Stimulated activated memory B cell treated with anti-CD40 and anti-IgM and Interleukin-4, amounts not matched to agents 10 μg/mL and 1 μg/mL and 100 μg/mL, for 72 hours (primary cell): ENCODE results near the gene MZB1.
A peak's percentile ranks its signal among the peaks of the same experiment; 100 is the strongest.
"Not testable (repeated sequence)": the region's sequence is repeated elsewhere in the genome, so short reads cannot be mapped to it uniquely, and the experiment has no call there.

Experiments used
- ATAC-seq: fragments of 150-1000 bp; cut with Tn5 transposase; 2 replicates; pipeline ENCODE4 v1.10.0; 2021
- H3K27ac Mint-ChIP-seq: one replicate; pipeline ENCODE4 v1.8.0; 2022; ENCODE audit warnings: mild to moderate bottlenecking, mixed read lengths
- H3K27me3 Mint-ChIP-seq: one replicate; pipeline ENCODE4 v1.8.0; 2022; ENCODE audit warnings: mixed read lengths
- H3K36me3 Mint-ChIP-seq: one replicate; pipeline ENCODE4 v1.8.0; 2022; ENCODE audit warnings: mixed read lengths
- H3K4me1 Mint-ChIP-seq: one replicate; pipeline ENCODE4 v1.8.0; 2022; ENCODE audit warnings: mixed read lengths
- H3K4me3 Mint-ChIP-seq: one replicate; pipeline ENCODE4 v1.8.0; 2022; ENCODE audit warnings: mild to moderate bottlenecking, moderate library complexity, mixed read lengths
- H3K9me3 Mint-ChIP-seq: one replicate; pipeline ENCODE4 v1.8.0; 2022; ENCODE audit warnings: mixed read lengths

MZB1 gene

DNA sequence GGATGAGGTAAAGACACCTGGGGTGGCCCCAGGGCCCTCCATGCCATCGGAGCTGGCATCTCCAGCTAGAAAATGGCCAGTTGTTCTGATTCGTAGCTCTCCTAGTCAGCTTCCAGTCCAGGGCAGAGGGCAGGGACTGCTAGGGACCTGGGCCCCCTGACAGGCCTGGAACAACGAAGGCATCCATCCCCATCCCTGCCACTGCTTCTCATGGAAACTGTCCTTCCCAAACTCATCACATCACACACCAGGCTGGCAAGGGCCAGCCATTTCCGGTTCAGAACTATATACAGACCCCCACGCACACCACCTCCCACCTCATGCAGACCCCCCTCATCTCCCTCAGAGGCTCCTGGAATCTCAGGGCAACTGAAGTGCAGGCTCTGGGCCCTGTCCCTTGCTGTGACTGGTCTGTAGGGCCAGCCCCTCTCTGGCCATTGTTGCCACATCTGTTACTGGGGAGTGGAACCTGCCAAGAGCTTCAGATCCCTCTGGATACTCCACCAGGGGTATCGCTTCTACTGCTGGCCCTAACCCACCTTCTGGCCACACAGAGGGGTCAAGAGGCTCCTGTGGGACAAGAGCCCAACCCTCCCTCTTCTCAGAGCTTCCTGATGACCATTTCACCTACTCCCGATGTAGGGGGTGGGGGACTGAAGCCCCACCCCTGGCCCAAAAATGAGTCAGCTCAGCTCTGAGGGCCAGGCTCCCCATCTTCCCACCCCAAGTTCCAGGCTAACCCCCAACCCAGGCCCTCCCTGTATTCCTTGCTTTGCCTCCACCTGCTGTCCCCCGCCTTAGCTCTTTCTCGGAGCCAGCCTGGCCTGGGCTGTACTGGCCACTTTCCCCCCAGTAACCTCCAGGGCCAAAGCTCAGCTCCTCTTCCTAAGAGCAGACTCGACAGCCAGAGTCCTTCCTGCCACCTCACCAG, 1.2 kb upstream of the MZB1 start:
- peak overlapping the region; percentile 97 for H3K4me3 Mint-ChIP-seq
- H3K4me1 Mint-ChIP-seq: peaks cover 84% of the 10 kb centered on the region
- no peaks in the 10 kb centered on the region for H3K36me3 Mint-ChIP-seq

DNA sequence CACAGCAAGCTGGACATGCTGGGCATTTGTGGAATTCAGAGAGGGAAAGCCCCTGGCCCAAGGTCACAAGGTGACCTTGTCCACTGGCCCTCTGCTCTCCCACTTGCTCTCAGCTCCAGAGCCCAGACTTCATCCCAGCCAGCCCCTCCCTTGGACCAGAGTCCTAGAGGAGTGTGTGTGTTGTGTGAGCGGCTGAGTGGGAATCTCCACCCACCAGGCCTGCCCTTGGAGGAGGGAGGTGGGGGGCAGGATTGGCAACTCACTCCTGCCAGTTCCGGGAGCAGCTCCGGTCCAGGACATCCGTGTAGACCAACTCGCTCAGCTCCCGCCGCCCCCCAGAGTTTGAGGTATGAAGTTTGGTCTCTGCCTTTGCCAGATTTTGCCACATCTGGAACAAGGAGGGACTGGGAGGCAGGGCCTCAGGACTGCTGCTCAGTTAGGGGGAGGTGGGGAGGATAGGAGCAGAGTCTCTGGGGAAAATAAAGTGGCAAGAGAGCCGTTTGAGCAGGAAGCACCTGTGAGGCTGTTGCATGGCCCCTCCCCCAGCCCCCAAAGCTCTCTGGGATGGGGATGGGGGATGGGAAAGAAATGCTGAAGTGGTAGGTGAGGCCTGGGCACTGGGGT, 1.4 kb downstream of the MZB1 start:
- H3K9me3 Mint-ChIP-seq: no peaks in the 10 kb centered on the region
- H3K27me3 Mint-ChIP-seq: no peaks in the 10 kb centered on the region
- no peaks in the 10 kb centered on the region for H3K36me3 Mint-ChIP-seq
- H3K4me3 Mint-ChIP-seq: peak overlapping the region; percentile 89
- H3K4me1 Mint-ChIP-seq: peaks cover 96% of the 10 kb centered on the region
- peak overlapping the region; percentile 98 for H3K27ac Mint-ChIP-seq
- ATAC-seq: peak; percentile 9

More for the DNA sequence above, 1.2 kb upstream of the MZB1 start:
- ATAC-seq: no peak
- Mint-ChIP-seq H3K9me3 (no peaks in the 10 kb centered on the region), H3K27ac (peak overlapping the region; percentile 98), H3K27me3 (no peaks in the 10 kb centered on the region)

DNA sequence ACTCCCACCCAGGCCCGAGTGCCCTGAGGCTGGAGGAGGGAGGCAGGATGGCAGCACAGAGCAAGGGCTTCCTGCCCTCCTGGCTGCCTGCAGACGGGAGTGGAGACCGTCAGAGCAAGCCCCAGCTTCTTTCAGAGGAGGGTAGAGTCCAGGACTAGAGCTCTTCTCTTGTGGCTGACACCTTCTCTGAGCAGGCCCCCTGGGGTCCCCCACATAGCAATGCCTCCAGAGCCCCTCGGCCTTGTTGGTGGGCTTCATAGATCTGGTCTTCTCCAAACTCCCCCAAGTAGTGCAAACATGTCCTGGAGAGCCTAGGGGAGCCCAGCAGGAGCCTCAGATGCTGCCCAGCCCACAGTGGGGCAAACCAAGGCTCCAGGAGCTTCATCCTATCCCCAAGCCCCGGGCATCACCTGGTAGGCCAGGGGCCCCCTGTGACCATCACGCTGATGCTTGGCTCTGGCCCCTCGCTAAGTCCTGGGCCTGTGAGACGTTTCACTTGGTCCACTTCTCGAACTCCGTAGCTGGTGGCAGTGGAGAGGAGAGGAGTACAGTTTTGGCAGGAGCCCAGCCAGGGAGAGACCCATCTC, 2.0 kb downstream of the MZB1 start:
- Mint-ChIP-seq H3K9me3 (no peaks in the 10 kb centered on the region), H3K4me1 (peaks cover 93% of the 10 kb centered on the region), H3K27ac (peak overlapping the region; percentile 98), H3K4me3 (peak overlapping the region; percentile 89), H3K27me3 (no peaks in the 10 kb centered on the region), H3K36me3 (no peaks in the 10 kb centered on the region)
- ATAC-seq: no peak

DNA sequence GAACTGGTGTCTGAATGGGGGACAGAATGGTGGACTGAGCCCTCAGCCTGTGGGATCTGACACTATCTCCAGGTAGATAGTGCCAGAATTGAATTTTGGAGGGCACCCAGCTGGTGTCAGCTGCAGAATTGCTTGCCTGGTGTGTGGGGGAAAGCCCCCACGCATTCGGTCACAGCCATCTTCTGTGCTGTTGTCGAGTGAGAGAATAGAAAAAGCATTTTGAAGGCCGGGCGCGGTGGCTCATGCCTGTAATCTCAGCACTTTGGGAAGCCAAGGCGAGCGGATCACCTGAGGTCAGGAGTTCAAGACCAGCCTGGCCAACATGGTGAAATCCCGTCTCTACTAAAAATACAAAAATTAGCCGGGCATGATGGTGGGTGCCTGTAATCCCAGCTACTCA, 2.8 kb downstream of the MZB1 start:
- H3K36me3 Mint-ChIP-seq, H3K4me3 Mint-ChIP-seq, ATAC-seq, H3K9me3 Mint-ChIP-seq, H3K27me3 Mint-ChIP-seq: not testable (repeated sequence)
- Mint-ChIP-seq H3K27ac (peak overlapping the region; percentile 98), H3K4me1 (peaks cover 96% of the 10 kb centered on the region)

DNA sequence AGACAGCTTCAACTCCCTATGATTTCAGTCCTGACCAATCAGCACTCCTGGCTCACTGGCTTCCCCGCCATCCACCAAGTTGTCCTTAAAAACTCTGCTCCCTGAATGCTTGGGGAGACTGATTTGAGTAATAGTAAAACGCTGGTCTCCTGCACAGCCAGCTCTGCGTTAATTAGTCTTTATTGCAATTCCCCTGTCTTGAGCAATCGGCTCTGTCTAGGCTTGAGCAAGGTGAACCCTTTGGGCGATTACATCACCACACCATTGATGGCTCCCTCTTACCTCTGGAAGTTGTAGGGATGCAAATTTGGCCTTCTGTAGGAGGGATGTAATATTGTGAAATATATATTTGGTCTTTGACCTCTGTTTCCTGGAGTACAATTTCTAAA, 3.7 kb downstream of the MZB1 start:
- Mint-ChIP-seq H3K27me3 (no peaks in the 10 kb centered on the region), H3K4me1 (peaks cover 89% of the 10 kb centered on the region), H3K36me3 (no peaks in the 10 kb centered on the region), H3K27ac (peak overlapping the region; percentile 78), H3K9me3 (no peaks in the 10 kb centered on the region), H3K4me3 (no peak overlapping the region)
- ATAC-seq: no peak

DNA sequence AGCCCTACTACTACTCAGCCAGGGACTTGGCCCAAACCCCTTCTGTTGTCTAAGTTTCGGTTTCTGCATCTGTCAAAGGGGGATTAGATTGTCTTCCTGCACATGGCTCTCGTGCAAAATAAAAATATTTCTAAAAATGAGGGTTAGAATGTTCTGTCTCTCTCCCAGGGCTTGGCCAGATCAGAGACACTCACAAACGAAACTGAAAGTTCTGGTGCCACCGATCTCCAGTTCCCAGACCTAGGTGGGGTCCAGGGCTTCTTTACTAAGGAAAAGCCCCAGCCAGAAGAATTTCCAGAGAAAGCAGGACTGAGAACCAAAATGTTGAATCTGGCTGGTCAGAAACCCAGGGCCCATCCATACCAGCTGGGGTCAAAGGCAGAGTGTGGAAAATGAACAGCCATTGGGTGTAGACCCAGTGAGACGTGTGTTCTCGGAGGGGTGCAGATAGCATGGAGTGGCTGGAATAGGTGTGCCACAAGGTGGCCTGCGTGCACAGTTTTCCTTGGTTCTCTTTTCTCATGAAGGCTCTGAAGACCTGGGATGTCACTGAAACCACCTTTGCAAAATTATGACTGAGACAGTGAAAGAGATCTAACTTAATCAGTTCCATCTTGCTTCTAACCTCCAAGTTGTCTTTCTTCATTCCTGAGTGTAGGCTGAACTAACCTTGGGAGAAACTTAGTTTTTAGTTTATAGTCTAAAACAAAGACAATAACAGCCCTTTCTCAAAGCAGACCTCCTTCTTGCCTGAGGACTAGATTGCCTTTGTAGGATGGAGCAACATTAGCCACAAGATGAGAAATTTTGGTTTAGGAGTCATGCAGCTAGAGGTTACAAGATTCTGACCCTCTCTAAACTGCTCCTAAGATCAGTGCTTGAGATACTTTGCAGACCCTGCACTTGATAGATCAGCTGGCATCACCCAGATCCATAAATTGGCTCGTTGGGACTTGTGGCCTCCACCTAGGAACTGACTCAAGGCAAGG, 4.4 kb downstream of the MZB1 start:
- no peak for ATAC-seq
- Mint-ChIP-seq H3K9me3 (no peaks in the 10 kb centered on the region), H3K4me3 (peak overlapping the region; percentile 53), H3K27ac (peak overlapping the region; percentile 78), H3K27me3 (no peaks in the 10 kb centered on the region), H3K36me3 (no peaks in the 10 kb centered on the region), H3K4me1 (peaks cover 82% of the 10 kb centered on the region)

DNA sequence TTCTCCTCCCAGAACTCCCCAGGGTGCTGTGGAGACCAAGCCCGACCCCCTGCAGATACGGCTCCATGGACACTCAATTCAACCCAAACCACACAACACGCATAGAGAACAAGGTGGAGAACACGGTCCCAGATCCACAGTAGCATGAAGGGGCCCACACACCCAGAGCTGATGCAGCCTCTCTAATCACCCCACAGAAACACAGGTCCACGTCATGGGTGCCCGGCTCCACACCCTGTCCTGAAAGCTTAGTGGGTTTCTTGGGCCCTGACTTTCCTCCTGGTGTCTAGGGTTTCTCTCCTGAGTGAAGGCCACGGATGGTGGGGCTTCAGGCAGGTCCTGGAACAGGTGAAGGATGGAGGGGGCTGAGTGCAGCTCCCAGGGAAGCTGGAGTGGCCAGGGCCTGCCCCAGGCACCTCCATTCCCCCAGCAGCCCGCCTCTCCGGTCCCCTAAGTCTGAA, 5.1 kb downstream of the MZB1 start:
- ATAC-seq: no peak
- Mint-ChIP-seq H3K27ac (peak overlapping the region; percentile 78), H3K27me3 (no peaks in the 10 kb centered on the region), H3K4me3 (peak overlapping the region; percentile 53), H3K4me1 (peaks cover 80% of the 10 kb centered on the region), H3K36me3 (no peaks in the 10 kb centered on the region), H3K9me3 (no peaks in the 10 kb centered on the region)

DNA sequence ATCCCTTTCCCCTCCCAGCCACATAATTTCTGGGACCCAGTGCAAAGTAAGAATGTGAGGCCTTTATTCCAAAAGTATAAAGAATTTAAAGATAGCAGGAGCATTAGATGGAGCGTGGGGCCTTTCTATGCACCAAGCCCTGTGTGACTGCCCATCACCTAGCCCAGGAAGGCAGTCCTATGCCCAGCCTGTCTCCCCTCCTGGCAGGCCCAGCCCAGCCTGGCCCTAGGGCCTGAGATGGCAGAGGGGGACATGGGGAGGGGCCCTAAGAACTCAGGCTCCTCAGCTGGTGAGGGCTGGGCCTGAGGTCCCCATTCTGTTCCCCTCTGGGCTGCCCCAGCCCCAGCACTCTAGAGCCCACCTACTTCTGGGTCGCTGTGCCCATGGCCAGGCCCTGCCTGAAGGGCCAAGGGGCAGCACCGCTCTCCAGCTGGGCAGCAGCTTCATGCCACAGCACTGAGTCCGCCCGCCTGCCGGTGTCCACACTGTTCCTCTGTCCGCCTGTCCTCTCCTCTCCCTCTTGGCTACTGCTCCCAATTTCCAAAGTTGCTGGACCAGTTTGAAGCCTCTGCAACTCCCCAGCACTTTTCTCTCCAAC, 5.6 kb downstream of the MZB1 start:
- no peak overlapping the region for H3K4me3 Mint-ChIP-seq
- no peaks in the 10 kb centered on the region for H3K9me3 Mint-ChIP-seq
- H3K36me3 Mint-ChIP-seq: no peaks in the 10 kb centered on the region
- peak overlapping the region; percentile 78 for H3K27ac Mint-ChIP-seq
- H3K4me1 Mint-ChIP-seq: peaks cover 80% of the 10 kb centered on the region
- no peaks in the 10 kb centered on the region for H3K27me3 Mint-ChIP-seq
- ATAC-seq: no peak

DNA sequence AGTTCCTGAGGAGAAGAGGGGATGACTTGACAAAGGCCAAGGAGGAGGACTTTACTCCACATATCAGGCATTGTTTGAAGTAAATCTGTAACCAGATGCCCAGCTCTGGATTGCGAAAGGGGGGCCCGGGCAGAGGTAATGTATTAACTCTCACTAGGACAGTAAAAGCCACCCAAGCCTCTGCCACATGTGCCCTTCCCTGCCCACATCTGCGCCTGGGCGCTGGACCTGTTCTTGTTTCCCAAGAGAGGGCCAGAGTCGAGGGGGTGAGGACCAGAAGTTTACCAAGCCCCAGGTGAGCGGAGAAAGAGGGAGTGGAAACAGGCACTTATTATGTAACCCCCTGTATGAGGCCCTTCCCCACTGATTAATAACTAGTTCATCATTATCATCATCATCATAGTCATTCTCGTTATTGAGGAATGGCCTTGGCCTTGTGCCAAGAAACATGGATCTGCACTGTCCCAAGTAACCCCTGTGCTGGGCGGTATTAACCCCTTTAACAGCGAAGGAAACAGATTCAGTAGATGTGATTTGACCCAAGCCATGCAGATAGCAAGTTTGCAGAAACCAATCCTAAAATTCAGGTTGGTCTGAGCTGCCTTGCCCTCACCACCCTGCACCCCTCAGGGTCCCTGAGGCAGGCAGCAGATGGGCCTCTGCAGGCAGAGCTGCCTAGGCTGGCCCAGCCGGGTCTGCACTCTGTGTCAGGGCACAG, 6.3 kb downstream of the MZB1 start, which contains the start of gene SLC23A1:
SLC23A1 (minus strand) TSS at position 23 of the 718 bp plus-strand sequence. CDS start 44 bp downstream, outside the sequence.
- ATAC-seq: no peak
- Mint-ChIP-seq H3K4me1 (peaks cover 76% of the 10 kb centered on the region), H3K4me3 (no peak within 1 kb of the TSS), H3K27ac (peak within 1 kb of the TSS; percentile 78), H3K36me3 (no peaks in the 10 kb centered on the region), H3K27me3 (no peaks in the 10 kb centered on the region), H3K9me3 (no peaks in the 10 kb centered on the region)

DNA sequence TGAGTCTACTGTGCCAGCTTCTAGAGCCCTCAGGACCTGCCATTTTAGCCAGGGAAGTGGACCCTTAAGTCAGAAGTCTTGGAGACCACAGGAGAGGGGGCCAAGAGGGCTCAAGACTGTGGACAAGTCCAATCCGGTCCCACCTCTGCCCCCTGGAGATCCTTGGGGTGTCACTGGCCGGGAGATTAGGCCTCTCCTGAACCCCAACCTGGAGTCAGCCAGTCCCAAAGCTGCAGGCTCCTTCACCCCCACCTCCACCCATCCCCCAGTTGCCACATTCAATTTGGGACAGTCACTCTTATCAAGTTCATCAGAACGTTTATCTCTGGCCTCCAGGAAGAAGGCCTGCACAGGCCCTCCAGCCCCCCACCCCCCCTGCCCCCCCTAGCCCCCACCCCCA, 6.9 kb downstream of the MZB1 start:
- Mint-ChIP-seq H3K27me3 (no peaks in the 10 kb centered on the region), H3K36me3 (no peaks in the 10 kb centered on the region), H3K9me3 (no peaks in the 10 kb centered on the region), H3K4me3 (no peak overlapping the region), H3K27ac (peak overlapping the region; percentile 63), H3K4me1 (peaks cover 69% of the 10 kb centered on the region)
- ATAC-seq: no peak

DNA sequence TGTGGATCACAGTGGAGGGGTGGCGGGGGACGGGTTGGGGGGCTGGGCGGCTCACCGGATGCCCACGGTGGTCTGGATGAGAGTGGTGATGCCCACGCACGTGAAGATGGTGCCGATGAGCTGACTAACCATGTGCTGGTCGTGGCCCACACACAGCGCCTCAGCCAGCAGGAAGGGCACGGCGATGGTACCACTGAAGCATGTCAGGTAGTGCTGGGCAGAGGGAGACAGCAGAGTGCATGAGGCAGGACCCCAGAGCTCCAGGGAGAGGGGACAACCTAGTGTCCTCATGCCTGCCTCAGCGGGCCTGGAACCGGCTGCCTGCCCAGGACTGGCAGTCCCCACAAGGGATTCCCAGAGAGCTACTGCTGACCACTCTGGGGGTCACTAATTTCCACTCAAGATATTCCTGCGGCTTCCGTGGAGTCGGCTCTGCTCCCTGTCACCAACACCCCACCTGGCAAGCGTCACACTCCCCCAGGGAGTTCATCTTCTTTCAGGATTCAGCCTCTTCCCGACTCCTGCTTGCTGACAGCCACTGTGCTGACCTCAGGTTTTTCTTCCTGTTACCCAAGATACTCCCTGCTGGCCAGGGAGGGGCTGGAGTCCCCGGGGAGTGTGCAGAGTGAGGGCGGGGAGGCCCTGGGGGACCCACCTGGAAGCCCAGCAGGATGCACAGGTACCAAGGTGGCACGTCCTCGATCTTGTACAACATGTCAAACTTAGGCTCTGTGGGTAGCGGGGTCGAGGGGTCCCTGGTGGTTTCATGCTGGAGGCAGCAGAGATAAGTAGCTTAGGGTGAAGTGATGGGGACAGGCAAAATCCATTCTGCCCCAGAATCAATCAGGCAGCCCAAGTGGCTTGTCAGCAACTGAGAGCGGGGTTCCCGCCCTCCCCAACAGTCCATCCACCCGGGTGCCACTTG, 7.6 kb downstream of the MZB1 start:
- peaks cover 66% of the 10 kb centered on the region for H3K4me1 Mint-ChIP-seq
- ATAC-seq: no peak
- H3K4me3 Mint-ChIP-seq: no peak overlapping the region
- no peaks in the 10 kb centered on the region for H3K9me3 Mint-ChIP-seq
- H3K27me3 Mint-ChIP-seq: no peaks in the 10 kb centered on the region
- H3K27ac Mint-ChIP-seq: peak overlapping the region; percentile 57
- H3K36me3 Mint-ChIP-seq: peaks cover 7% of the 10 kb centered on the region

DNA sequence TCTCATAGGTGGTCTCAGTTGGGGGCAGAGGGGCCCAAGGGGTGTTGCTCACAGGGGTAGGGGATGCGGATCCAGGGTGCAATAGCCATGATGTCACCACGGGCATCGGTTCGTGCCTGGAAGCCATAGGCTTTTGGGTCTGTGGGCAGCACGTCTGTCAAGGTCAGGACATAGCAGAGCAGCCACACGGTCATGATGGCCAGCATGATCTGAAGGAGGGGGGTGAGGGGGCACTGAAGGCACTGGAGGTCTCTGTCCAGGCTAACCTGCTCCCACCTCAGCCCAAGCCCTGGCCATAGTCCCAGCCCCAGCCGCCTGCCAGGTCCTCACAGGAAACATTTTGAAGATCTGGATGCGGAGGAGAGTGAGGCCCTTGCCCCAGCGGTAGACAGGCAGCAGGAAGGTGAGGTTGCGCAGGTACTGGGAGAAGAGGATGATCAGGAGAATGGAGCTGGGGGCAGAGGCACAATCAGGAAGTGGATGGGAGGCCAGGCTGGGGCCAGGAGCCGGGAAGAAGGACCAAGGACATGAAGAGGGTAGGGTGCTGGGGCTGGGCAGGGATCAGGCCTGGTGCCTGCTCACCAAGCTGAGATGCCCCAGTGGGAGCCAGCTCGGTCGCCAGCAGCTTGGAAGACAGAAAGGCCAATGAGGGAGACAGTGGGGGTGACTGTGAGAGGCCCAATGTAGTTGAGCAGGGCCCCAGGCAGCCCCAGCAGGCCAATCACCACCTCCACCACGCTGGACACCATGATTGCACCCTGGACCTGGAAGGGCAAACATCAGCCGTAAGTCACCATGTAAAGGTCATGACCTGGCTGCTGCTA, 9.9 kb downstream of the MZB1 start:
- ATAC-seq: no peak
- no peaks in the 10 kb centered on the region for H3K27me3 Mint-ChIP-seq
- peaks cover 18% of the 10 kb centered on the region for H3K36me3 Mint-ChIP-seq
- H3K27ac Mint-ChIP-seq: no peak overlapping the region
- no peak overlapping the region for H3K4me3 Mint-ChIP-seq
- H3K9me3 Mint-ChIP-seq: no peaks in the 10 kb centered on the region
- H3K4me1 Mint-ChIP-seq: peaks cover 44% of the 10 kb centered on the region
